ENCODE data around the gene ANKLE1. TPM values are rescaled to one million over a fixed set of nuclear protein-coding genes. Genes with fewer than 3 reads are reported as not detected.
"Not testable (repeated sequence)": the region's sequence is repeated elsewhere in the genome, so short reads cannot be mapped to it uniquely, and the experiment has no call there.

Gene ANKLE1
- total RNA-seq, 3 donors from 2014 or later: 7.6 to 19.0 (median 18.1) TPM

DNA sequence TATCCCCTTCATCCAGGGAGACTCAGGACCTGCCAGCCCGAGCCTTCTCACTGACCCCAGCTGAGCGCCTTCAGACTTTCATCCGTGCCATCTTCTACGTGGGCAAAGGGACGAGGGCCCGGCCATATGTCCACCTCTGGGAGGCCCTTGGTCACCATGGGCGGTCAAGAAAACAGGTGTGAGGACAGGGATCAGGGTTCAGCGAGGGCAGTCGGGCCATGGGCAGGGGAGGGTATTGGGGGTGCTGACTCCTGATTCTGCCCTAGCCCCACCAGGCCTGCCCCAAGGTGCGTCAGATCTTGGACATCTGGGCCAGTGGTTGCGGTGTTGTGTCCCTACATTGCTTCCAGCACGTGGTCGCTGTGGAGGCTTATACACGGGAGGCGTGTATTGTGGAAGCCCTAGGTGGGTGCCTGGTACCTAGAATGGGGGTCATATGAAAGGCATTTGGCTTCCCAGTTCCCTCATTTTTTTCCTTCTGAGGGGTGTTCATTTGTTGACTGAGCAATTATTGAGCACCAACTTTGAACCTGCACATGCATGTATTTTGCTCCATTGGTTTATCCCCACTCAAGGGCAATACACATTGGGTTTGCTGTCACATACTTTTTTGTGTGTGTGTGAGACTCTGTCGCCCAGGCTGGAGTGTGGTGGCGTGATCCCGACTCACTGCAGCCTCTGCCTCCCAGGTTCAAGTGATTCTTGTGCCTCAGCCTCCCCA, 3.9 kb downstream of the ANKLE1 start:
- H3K4me3 Mint-ChIP-seq: no peak overlapping the region

DNA sequence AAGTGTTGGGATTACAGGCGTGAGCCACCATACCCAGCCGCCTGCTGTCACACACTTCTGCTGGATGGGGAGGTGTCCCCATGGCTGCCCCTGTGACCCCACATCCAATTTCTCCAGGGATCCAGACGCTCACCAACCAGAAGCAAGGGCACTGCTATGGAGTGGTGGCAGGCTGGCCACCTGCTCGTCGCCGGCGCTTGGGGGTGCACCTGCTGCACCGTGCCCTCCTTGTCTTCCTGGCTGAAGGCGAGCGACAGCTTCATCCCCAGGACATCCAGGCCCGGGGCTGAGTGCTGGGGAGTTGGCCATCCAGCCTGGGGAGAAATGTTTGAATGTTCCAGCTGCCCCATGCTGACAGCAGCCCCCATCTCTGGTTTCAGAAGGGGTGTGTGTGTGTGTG, 4.6 kb downstream of the ANKLE1 start:
- H3K9me3 Mint-ChIP-seq: no peaks in the 10 kb centered on the region
- no peak overlapping the region for H3K4me3 Mint-ChIP-seq
- no peaks in the 10 kb centered on the region for H3K36me3 Mint-ChIP-seq (ENCODE audit: insufficient read depth)
- ATAC-seq: no peak
- H3K4me1 Mint-ChIP-seq (ENCODE audit: low read depth): peaks cover 7% of the 10 kb centered on the region
- no peak for DNase-seq
- peaks cover 13% of the 10 kb centered on the region for H3K27me3 Mint-ChIP-seq (ENCODE audit: low read depth)

More for the DNA sequence above, 3.9 kb downstream of the ANKLE1 start:
- Mint-ChIP-seq H3K9me3 (no peaks in the 10 kb centered on the region), H3K36me3 (ENCODE audit: insufficient read depth) (no peaks in the 10 kb centered on the region), H3K27me3 (ENCODE audit: low read depth) (peaks cover 13% of the 10 kb centered on the region), H3K4me1 (ENCODE audit: low read depth) (peaks cover 9% of the 10 kb centered on the region)
- DNase-seq (no peak), ATAC-seq (no peak)

DNA sequence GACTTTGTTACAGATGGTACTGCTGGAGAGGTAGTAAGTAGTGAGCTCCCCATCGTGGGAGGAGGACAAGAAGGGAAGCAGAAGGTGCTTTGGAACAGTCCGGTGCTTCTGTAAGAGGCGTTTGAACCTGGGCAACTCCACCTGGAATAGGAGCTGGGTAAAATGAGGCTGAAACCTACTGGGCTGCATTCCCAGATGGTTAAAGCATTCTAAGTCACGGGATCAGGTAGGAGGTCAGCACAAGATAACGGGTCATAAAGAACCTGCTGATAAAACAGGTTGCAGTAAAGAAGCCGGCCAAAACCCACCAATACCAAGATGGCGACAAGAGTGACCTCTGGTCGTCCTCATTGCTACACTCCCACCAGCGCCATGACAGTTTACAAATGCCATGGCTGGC, 5.1 kb downstream of the ANKLE1 start:
- H3K36me3 Mint-ChIP-seq (ENCODE audit: insufficient read depth): no peaks in the 10 kb centered on the region
- DNase-seq (no peak), ATAC-seq (no peak)
- peaks cover 4% of the 10 kb centered on the region for H3K4me1 Mint-ChIP-seq (ENCODE audit: low read depth)
- no peaks in the 10 kb centered on the region for H3K9me3 Mint-ChIP-seq
- H3K4me3 Mint-ChIP-seq: no peak overlapping the region
- H3K27me3 Mint-ChIP-seq (ENCODE audit: low read depth): peaks cover 13% of the 10 kb centered on the region

DNA sequence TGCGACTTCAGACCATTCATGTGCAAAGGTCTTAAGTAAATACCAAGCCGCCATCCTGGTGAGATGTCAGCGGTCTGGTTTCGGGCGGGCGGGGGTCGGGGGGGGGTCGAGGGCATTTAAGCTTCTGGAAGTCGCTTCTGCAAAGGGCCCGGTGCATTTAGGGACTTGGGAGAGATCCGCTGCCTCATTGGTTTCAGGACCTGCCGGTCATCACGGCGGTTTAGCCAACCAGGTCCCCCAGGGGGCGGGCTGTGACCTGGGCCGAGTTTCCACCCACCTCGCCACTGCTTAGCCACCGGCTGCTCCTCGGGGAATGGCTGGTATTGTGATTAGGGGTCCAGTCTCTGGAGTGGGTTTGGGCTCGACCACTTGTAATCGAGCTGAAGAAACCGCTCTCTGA, 7.8 kb downstream of the ANKLE1 start:
- no peaks in the 10 kb centered on the region for H3K36me3 Mint-ChIP-seq (ENCODE audit: insufficient read depth)
- no peaks in the 10 kb centered on the region for H3K9me3 Mint-ChIP-seq
- DNase-seq: no peak
- H3K27me3 Mint-ChIP-seq (ENCODE audit: low read depth): peaks cover 13% of the 10 kb centered on the region
- no peak for ATAC-seq
- peaks cover 7% of the 10 kb centered on the region for H3K4me1 Mint-ChIP-seq (ENCODE audit: low read depth)
- no peak overlapping the region for H3K4me3 Mint-ChIP-seq

DNA sequence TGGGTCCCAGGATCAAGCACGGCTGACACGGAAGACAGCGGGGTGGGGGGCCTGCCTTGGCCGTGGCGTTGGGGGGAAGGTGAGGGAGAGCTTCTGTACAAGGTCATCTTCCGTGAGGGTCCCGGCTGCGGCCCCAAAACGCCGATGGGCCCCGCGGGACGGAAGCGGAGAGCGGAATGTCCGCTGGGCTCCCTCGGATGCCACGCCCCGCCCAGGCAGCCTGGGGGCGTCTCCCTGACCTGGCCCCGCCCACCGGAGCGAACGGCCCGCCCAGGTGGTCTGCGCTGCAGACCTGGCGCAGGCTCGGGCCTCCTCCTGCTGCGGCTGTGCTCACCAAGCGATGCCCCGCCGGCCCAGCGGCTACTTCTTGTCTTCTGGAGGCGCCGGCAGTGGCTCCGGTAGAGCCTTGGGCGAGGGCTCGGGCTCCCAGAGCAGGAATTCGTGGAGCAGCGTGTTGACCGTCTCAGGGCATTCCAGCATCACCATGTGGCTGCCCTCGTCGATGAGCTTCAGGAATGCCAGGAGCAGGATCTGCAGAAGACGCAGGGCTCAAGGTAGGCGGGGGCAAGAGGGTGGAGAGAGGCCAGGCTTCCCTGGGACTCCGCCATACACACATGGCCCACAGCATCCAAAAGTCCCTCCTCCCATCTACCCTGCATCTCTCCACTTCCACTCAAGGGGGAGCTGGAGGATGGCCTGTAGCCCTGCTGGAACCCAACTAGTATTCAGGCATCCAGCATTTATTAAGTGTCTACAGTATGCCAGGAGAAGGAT, 10.8 kb downstream of the ANKLE1 start:
- peak overlapping the region; percentile 85 for H3K4me3 Mint-ChIP-seq
- H3K27me3 Mint-ChIP-seq (ENCODE audit: low read depth): peaks cover 10% of the 10 kb centered on the region

DNA sequence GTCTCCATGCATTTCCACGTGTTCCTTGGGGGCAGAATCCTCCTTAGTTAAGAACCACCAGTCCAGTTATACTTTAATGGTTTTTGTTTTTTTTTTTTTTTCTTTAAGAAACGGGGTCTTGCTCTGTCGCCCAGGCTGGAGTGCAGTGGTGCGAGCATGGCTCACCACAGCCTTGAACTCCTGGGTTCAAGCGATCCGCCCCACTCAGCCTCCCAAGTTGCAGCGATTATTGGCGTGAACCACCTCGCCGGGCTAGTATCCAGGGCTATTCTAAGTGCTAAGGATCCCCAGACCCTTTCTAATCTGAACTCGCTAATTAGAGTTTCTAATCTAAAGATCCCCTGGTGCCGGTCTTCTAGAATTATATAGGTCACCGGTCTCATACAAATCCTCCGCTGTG, 11.9 kb downstream of the ANKLE1 start:
- H3K4me1 Mint-ChIP-seq (ENCODE audit: low read depth): peaks cover 7% of the 10 kb centered on the region
- no peaks in the 10 kb centered on the region for H3K36me3 Mint-ChIP-seq (ENCODE audit: insufficient read depth)
- no peak overlapping the region for H3K4me3 Mint-ChIP-seq
- ATAC-seq: no peak
- no peak for DNase-seq
- peaks cover 5% of the 10 kb centered on the region for H3K27me3 Mint-ChIP-seq (ENCODE audit: low read depth)
- no peaks in the 10 kb centered on the region for H3K9me3 Mint-ChIP-seq

More for the DNA sequence above, 10.8 kb downstream of the ANKLE1 start:
- H3K9me3 Mint-ChIP-seq: no peaks in the 10 kb centered on the region
- no peaks in the 10 kb centered on the region for H3K36me3 Mint-ChIP-seq (ENCODE audit: insufficient read depth)
- peaks cover 7% of the 10 kb centered on the region for H3K4me1 Mint-ChIP-seq (ENCODE audit: low read depth)
- DNase-seq: peak; percentile 75
- peak; percentile 96 to 98 for ATAC-seq

DNA sequence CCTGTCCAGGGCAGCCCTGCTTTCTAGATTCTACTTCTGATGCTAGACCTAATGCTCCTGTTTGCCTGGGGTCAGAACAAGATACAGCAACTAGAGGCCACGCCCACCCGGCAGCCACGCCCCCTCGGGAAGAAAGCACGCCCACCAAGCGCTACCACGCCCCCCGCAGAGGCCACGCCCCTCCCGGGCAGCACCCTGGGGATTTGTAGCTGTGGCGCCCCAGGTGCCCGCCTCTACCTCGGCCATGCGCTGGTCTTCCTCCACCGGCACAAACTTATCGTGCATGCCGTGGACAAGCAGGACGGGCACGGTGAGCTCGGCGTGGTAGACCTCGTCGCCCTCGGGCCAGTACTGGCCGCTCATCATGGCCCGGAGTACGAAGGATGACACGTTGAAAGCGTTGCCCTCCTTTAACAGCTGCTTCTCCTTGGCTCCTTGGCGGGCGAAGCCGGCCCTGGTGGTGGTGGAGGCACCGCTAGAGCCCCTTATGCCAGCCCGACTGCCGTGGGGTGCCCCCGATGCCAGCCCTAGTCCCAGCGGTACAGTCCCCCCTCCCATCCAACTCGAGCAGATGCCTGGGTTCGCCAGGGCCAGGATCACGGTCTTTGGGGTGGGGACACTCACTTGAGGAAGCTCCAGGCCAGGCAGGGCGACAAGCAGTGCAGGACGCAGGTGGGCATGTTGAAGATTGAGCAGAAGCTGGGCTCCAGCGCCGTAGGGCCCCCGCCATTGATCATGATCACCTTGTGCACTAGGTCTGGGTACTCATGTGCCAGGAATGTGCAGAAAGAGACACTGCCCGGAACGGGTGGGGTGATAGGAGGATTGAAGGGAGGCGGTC, 12.6 kb downstream of the ANKLE1 start:
- Mint-ChIP-seq H3K4me1 (ENCODE audit: low read depth) (peaks cover 7% of the 10 kb centered on the region), H3K4me3 (no peak overlapping the region), H3K27me3 (ENCODE audit: low read depth) (peaks cover 2% of the 10 kb centered on the region), H3K9me3 (no peaks in the 10 kb centered on the region), H3K36me3 (ENCODE audit: insufficient read depth) (no peaks in the 10 kb centered on the region)
- ATAC-seq: peak in 1 of 2 donors; percentile 27
- peak; percentile 40 for DNase-seq

DNA sequence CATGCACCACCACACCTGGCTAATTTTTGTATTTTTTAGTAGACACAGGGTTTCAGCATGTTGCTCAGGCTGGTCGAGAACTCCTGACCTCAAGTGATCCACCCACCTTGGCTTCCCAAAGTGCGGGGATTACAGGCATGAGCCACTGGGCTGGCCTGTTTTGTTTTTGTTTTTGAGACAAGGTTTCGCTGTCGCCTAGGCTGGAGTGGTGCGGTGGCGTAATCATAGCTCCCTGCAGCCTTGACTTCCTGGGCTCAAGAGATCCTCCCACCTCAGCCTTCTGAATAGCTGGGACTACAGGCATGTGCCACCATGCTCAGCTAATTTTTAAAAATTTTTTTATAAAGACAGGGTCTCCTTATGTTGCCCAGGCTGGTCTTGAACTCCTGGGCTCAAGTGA, 13.8 kb downstream of the ANKLE1 start:
- DNase-seq; H3K27me3 Mint-ChIP-seq (ENCODE audit: low read depth); H3K4me3 Mint-ChIP-seq; H3K36me3 Mint-ChIP-seq (ENCODE audit: insufficient read depth); H3K4me1 Mint-ChIP-seq (ENCODE audit: low read depth); H3K9me3 Mint-ChIP-seq; ATAC-seq: not testable (repeated sequence)

DNA sequence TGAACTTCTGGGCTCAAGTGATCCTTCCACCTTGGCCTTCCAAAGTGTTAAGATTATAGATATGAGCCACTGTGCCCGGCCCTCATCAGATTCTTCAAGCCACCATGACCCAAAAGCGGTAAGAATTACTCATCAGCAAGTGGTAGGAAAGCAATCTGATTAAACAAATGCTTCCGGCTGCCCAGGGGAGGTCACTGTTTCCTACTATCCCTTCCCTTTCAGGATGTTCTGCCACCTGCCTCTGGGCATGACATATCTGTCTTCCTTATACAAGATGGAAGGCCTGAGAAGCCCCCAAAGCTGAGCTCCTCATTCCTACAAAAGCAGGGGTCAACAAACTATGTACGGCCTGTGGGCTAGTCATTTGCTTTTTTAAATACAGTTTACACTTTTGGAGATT, 14.6 kb downstream of the ANKLE1 start:
- H3K9me3 Mint-ChIP-seq: no peaks in the 10 kb centered on the region
- H3K36me3 Mint-ChIP-seq (ENCODE audit: insufficient read depth): no peaks in the 10 kb centered on the region
- H3K4me3 Mint-ChIP-seq: no peak overlapping the region
- DNase-seq (no peak), ATAC-seq (no peak)
- no peaks in the 10 kb centered on the region for H3K27me3 Mint-ChIP-seq (ENCODE audit: low read depth)
- H3K4me1 Mint-ChIP-seq (ENCODE audit: low read depth): peaks cover 6% of the 10 kb centered on the region

DNA sequence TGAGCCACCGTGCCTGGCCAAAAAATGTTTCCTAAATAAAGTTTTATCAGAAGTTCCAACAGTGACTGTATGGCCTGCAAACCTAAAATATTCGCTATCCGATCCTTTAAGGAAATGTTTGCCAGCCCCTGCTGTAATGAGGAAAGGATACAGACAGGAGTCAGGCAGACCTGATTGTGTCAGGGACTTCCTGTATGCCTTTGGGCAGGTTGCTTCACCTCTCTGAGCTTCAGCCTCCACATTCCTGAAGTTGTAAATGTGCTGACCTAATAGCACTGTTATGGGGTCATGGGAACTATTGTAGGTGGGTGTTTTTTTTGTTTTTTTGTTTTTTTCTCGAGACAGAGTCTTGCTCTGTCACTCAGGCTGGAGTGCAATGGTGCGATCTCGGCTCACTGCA, 15.3 kb downstream of the ANKLE1 start:
- ATAC-seq: no peak
- Mint-ChIP-seq H3K27me3 (ENCODE audit: low read depth) (no peaks in the 10 kb centered on the region), H3K4me1 (ENCODE audit: low read depth) (peaks cover 5% of the 10 kb centered on the region)

DNA sequence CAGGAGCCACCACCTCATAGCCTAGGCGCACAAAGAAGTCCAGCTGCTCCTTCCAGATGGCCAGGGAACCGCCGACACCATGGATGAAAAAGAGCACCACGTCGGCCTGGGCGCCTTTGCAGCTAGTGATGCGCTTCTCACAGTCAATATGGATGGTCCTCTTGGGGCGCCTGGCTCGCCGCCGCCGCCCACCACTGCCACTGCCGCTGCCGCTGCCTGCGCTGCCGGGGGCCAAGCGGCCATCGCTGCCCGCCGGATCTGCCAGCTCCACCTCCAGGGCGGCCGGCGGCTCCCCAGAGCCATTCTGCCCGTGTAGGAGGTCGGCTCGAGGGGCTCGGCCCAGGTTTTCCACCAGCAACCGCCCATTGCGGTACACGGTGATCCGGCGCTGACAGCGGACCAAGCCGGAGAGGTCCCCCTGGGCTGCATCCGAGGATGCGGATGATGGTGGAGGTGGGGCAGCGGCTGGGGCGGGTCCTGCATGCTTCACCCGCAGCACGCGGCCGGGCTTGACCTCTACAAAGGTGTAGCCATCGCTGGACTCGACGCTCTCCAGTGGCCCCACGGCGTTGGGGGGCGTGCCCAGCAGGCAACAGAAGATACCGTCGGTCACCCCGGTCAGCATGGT, 19.4 kb downstream of the ANKLE1 start:
- Mint-ChIP-seq H3K4me1 (ENCODE audit: low read depth) (peaks cover 19% of the 10 kb centered on the region), H3K27me3 (ENCODE audit: low read depth) (no peaks in the 10 kb centered on the region), H3K9me3 (no peaks in the 10 kb centered on the region), H3K36me3 (ENCODE audit: insufficient read depth) (no peaks in the 10 kb centered on the region), H3K4me3 (no peak overlapping the region)
- ATAC-seq (no peak), DNase-seq (no peak)

More for the DNA sequence above, 15.3 kb downstream of the ANKLE1 start:
- Mint-ChIP-seq H3K9me3 (no peaks in the 10 kb centered on the region), H3K4me3 (no peak overlapping the region), H3K36me3 (ENCODE audit: insufficient read depth) (no peaks in the 10 kb centered on the region)
- no peak for DNase-seq

DNA sequence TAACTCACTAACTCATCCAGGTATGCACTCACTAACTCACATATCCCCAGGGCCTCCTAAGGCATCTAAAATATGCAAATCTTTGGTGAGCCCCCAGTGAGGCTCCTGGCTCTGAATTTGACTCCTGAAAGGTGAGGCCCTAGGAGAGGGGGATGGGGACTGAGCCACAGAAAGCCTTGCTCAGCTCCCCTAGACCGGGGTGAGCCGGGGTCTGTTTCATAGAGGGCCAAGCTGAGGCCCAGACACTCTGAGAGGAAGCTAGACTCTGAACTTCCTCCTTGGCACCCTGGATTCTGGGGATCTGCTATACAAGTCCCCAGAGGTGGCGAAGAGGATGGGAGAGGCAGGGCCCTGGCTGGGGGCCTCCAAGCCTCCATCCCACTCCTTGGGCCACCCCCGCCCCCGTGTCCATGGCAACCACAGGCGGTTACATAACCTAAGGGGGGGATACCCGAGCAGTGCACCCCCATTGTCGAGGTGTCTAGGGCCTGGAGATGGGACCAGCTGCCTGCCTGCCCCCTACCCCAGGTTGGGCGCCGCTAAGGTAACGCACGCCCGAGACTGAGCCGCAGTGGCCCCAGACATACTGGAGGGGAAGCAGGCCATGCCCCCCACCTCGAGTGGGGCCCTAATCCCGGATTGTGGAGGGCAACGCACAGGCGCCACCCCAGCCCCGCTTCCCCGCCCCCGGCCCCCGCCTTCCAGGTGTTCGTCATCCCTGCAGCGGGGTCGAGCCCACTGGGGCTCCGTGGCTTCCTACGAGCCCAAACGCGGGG, 20.9 kb downstream of the ANKLE1 start:
- Mint-ChIP-seq H3K9me3 (no peaks in the 10 kb centered on the region), H3K4me1 (ENCODE audit: low read depth) (peaks cover 23% of the 10 kb centered on the region), H3K4me3 (peak overlapping the region; percentile 66), H3K27me3 (ENCODE audit: low read depth) (no peaks in the 10 kb centered on the region), H3K36me3 (ENCODE audit: insufficient read depth) (no peaks in the 10 kb centered on the region)
- no peak for DNase-seq
- ATAC-seq: peak; percentile 9

DNA sequence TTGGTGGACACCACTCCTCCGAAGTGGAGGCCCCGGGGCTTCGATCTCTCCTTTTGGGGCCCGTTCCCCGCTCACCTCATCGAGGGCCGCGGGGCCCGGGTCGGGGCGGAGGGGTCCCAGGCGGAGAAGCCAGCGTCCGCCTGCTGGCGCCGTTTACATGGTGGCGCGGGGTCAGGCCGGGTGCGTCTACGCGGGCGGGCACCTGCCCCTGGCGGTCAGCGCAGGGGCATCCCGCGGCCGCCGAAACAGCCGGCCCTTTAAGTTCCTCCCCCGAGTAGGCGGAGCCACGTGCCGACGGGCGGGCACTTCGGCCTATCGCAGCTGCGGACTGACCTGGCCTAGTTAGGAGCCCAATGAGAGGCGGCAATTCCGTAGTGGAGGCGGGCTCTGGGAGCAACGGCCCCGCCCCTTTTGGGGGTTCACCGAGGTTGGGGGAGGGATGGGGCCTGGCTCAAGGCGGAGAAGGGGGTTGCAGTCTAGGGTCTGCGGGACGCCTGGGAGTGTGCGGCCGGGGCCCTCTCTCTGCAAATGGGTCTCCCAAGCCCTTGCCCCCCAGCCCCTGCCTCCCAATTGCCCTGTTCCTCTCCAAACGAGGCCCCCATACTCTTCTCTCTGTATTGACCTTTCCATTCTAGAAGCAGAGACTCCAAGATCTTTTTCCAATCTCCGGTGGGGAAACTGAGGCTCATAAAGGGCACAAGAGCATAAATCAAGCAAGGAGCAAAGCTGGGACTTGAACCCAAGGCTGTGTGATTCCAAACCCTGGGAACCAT, 21.7 kb downstream of the ANKLE1 start, which contains the start of gene ABHD8:
TSS of gene ABHD8 (minus strand) at position 259 of the 773 bp plus-strand sequence. CDS start 1,809 bp downstream, outside the sequence.
- Mint-ChIP-seq H3K36me3 (ENCODE audit: insufficient read depth) (no peaks in the 10 kb centered on the region), H3K27me3 (ENCODE audit: low read depth) (no peaks in the 10 kb centered on the region), H3K9me3 (no peaks in the 10 kb centered on the region), H3K4me1 (ENCODE audit: low read depth) (peaks cover 28% of the 10 kb centered on the region), H3K4me3 (peak within 1 kb of the TSS; percentile 66)
- DNase-seq: peak; percentile 90
- ATAC-seq: peak; percentile 79 to 82

All from activated T-cell treated with anti-CD3 and anti-CD28 coated beads, Interleukin-2, amount 50 U/mL, for 4 hours (primary cell).